Measurements from ENCODE around the gene KAZN. TPM values are rescaled to one million over a fixed set of nuclear protein-coding genes. Genes with fewer than 3 reads are reported as not detected.
"Not testable (repeated sequence)": the region's sequence is repeated elsewhere in the genome, so short reads cannot be mapped to it uniquely, and the experiment has no call there.

KAZN gene
- total RNA-seq, 3 donors from 2014 or later: 12.2 to 16.4 (median 16.2) TPM

DNA sequence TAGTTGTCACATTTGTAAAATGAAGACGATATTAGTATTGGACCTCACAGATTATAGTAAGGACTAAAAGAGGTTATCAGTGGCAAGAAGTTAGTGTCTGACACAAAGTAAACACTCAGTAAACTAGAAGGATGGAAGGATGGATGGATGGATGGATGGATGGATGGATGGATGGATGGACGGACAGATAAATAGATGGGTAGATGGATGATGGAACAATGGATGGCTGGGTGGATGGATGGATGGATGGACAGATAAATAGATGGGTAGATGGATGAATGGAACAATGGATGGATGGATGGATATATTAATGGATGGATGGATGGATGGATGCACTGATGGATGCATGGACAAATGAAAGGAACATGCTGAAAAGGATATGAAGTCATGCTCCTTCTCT, 22.3 kb upstream of the KAZN start:
- DNase-seq (ENCODE audit: low spot score in 2 of 2): no peak
- TF ChIP-seq, protein P1, sequence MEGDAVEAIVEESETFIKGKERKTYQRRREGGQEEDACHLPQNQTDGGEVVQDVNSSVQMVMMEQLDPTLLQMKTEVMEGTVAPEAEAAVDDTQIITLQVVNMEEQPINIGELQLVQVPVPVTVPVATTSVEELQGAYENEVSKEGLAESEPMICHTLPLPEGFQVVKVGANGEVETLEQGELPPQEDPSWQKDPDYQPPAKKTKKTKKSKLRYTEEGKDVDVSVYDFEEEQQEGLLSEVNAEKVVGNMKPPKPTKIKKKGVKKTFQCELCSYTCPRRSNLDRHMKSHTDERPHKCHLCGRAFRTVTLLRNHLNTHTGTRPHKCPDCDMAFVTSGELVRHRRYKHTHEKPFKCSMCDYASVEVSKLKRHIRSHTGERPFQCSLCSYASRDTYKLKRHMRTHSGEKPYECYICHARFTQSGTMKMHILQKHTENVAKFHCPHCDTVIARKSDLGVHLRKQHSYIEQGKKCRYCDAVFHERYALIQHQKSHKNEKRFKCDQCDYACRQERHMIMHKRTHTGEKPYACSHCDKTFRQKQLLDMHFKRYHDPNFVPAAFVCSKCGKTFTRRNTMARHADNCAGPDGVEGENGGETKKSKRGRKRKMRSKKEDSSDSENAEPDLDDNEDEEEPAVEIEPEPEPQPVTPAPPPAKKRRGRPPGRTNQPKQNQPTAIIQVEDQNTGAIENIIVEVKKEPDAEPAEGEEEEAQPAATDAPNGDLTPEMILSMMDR (IDR thresholded peaks at IDR 0.05): no peak
- no peak for TF ChIP-seq POLR2AphosphoS5 (IDR thresholded peaks at IDR 0.05)
- no peak for TF ChIP-seq POLR2A (IDR thresholded peaks at IDR 0.05)
- intact Hi-C loops (cut with DNase I; ENCODE audit: low total_unique reads): no loop called here
- Histone ChIP-seq H3K27ac (no peak overlapping the region), H3K9me3 (peaks cover 0 to 5% of the 10 kb centered on the region in 2 donors), H3K36me3 (no peaks in the 10 kb centered on the region), H3K4me1 (no peaks in the 10 kb centered on the region), H3K4me3 (no peak overlapping the region), H3K27me3 (no peaks in the 10 kb centered on the region)

DNA sequence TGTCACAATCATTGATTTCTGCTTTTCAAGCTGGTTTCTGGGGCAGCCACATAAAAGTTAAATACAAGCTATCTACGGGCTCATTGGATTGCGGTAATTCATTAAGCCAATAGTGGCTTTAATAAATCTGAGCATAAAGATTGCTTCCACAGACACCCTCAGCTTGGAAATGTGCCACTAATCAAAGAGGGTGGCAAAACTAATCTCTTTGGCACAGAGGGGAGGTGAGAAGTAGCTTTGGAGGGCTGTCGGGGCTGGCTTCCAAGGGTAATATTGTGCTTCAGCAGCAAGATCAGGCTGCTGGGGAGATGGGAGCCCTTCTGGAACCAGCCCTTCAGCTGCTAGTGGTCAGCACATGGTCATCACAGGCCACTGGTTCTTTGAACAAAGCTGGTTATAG, 21.2 kb upstream of the KAZN start:
- H3K36me3 ChIP-seq: no peaks in the 10 kb centered on the region
- no peaks in the 10 kb centered on the region for H3K27me3 ChIP-seq
- peaks cover 0 to 10% of the 10 kb centered on the region in 2 donors for H3K9me3 ChIP-seq
- no peak overlapping the region for H3K4me3 ChIP-seq
- H3K27ac ChIP-seq: no peak overlapping the region
- TF ChIP-seq POLR2A (IDR thresholded peaks at IDR 0.05) (no peak), POLR2AphosphoS5 (IDR thresholded peaks at IDR 0.05) (no peak)
- TF ChIP-seq, protein P1 (IDR thresholded peaks at IDR 0.05): no peak
- H3K4me1 ChIP-seq: no peaks in the 10 kb centered on the region
- no peak for DNase-seq (ENCODE audit: low spot score in 2 of 2)
- intact Hi-C loops (cut with DNase I; ENCODE audit: low total_unique reads): no loop called here

DNA sequence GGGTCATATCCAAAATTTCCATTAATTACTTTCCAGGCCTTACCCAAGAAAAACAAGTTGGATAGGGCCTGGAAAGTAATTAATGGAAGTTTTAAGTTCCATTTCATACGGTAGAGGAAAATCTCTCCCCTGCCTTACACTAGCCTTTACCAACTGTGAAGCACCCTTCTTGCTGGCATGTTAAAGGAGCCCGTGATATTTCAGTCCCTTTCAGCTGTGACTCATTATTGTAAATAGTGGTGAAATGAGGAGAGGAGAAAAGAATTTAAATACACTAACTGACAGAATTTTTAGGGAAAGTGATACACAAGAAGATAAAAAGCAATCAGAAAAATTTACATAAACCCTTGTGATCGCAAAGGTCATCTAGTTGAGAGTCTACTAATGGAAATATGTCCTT, 20.3 kb upstream of the KAZN start:
- intact Hi-C loops (cut with DNase I; ENCODE audit: low total_unique reads): no loop called here
- H3K27ac ChIP-seq: no peak overlapping the region

DNA sequence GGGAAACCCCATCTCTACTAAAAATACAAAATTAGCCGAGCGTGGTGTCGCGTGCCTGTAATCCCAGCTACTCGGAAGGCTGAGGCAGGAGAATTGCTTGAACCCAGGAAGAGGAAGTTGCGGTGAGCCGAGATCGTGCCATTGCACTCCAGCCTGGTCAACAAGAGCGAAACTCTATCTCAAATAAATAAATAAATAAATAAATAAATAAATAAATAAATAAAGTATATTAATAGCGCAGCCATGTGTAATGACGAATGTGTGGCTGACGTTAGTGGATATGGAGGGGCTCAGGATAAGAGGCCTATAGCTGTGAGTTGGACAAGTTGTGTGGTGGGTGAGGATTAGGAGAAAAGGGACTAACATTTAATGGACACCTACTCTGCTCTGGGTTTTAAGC, 18.2 kb upstream of the KAZN start:
- H3K27me3 ChIP-seq; H3K4me3 ChIP-seq; DNase-seq (ENCODE audit: low spot score in 2 of 2); intact Hi-C loops (cut with DNase I; ENCODE audit: low total_unique reads); H3K4me1 ChIP-seq; H3K9me3 ChIP-seq; H3K27ac ChIP-seq; H3K36me3 ChIP-seq: not testable (repeated sequence)

More for the DNA sequence above, 20.3 kb upstream of the KAZN start:
- H3K4me3 ChIP-seq: no peak overlapping the region
- H3K9me3 ChIP-seq: peaks cover 0 to 10% of the 10 kb centered on the region in 2 donors
- no peaks in the 10 kb centered on the region for H3K27me3 ChIP-seq
- H3K4me1 ChIP-seq: no peaks in the 10 kb centered on the region
- TF ChIP-seq, protein P1 (IDR thresholded peaks at IDR 0.05): no peak
- TF ChIP-seq POLR2A (IDR thresholded peaks at IDR 0.05) (no peak), POLR2AphosphoS5 (IDR thresholded peaks at IDR 0.05) (no peak)
- H3K36me3 ChIP-seq: no peaks in the 10 kb centered on the region
- DNase-seq (ENCODE audit: low spot score in 2 of 2): no peak

DNA sequence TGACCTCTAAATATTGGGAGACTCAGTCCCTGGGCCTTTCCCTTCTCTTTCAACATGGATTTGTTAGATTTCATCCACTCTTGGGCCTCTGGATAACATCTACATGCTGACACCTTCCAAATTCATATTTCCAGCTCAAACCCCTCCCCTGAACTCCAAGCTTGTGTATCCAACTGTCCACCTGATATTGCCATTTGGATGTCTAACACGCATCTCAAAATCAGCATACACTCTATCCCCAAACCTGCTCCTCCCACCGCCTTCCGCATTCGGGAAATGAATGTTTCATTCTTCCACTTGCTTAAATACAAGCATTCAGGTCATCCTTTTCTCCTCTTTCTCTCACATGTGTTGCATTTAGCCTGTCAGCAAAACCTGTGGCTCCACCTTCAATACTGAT, 17.5 kb upstream of the KAZN start:
- intact Hi-C loops (cut with DNase I; ENCODE audit: low total_unique reads): no loop called here
- Histone ChIP-seq H3K4me1 (no peaks in the 10 kb centered on the region), H3K9me3 (peaks cover 0 to 10% of the 10 kb centered on the region in 2 donors), H3K27ac (no peak overlapping the region), H3K4me3 (no peak overlapping the region), H3K36me3 (no peaks in the 10 kb centered on the region), H3K27me3 (no peaks in the 10 kb centered on the region)
- TF ChIP-seq POLR2AphosphoS5 (IDR thresholded peaks at IDR 0.05) (no peak), POLR2A (IDR thresholded peaks at IDR 0.05) (no peak)
- TF ChIP-seq, protein P1 (IDR thresholded peaks at IDR 0.05): no peak
- no peak for DNase-seq (ENCODE audit: low spot score in 2 of 2)

DNA sequence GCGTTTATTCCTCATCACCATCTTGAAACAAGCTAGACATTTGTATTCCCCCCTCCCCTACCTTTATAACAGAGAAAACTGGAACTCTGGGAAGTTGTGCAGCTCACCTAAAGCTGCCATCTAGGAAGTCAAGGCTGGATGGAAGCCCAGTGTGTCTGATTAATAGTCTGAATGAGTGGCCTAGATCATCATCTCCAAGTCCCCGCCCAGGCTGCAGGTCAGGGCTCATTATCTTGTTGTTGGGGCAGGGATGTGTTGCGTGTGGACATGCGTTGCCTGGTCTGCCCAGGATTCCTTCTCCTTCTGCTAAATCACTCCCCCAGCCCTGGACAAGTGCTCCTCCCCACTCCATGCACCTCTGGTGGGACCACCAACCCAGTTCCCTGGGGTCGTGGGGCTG, 14.7 kb upstream of the KAZN start:
- no peaks in the 10 kb centered on the region for H3K27me3 ChIP-seq
- no peaks in the 10 kb centered on the region for H3K36me3 ChIP-seq
- H3K4me3 ChIP-seq: no peak overlapping the region
- TF ChIP-seq POLR2A (IDR thresholded peaks at IDR 0.05) (no peak), POLR2AphosphoS5 (IDR thresholded peaks at IDR 0.05) (no peak)
- TF ChIP-seq, protein P1 (IDR thresholded peaks at IDR 0.05): no peak
- H3K9me3 ChIP-seq: peaks cover 0 to 10% of the 10 kb centered on the region in 2 donors
- no peak overlapping the region for H3K27ac ChIP-seq
- DNase-seq (ENCODE audit: low spot score in 2 of 2): no peak
- H3K4me1 ChIP-seq: no peaks in the 10 kb centered on the region
- intact Hi-C loops (cut with DNase I; ENCODE audit: low total_unique reads): no loop called here
